Stimulated activated CD4-positive, alpha-beta T cell treated with anti-CD3 and anti-CD28 coated beads, Interleukin-1b, Interleukin-23, amount 100 ng/mL, for 1 hour (primary cell): Measurements from ENCODE around the gene NMNAT3.

ENCODE experiments used
- DNase-seq, 2 donors: peaks; one replicate each; pipeline ENCODE4 v3.0.0-alpha.2; 2020; ENCODE audit warnings: low read depth in 2 of 2

NMNAT3 gene

DNA sequence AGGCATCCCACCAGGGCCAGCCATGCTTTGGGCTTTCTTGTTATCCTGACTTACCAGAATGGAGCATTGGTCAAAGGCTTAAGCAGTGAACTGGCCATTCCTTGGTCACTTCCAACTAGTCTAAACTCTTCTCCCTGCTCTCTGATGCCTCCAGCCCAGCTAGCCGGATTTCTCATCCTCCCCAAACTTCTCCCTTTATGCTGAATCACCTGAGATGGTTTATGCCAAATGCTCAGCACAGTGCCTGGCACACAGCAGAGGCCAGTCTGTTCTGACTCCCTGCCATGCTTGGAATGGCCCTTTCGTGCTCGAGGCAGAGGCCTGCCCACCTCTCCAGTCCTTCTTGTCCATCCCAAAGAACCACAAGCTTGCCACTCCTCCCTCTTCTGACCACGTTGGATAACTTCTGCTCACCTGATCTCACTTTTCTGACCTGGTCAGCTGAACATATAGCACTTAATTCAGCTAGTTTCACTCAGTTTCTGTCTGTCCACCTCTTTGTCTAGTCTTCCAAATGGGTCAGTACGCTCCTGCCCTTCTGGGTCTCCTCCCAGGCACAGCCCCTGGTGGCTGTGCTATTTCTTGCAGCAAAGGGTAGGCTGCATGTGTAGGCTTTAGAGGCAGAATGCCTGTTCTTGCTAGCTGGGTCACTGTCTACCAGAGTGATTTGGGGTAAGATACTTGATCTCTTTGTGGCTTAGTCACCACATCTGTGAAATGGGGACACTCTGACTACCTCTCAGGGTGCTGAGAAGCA, 136.1 kb downstream of the NMNAT3 start:
- DNase-seq: no peak

DNA sequence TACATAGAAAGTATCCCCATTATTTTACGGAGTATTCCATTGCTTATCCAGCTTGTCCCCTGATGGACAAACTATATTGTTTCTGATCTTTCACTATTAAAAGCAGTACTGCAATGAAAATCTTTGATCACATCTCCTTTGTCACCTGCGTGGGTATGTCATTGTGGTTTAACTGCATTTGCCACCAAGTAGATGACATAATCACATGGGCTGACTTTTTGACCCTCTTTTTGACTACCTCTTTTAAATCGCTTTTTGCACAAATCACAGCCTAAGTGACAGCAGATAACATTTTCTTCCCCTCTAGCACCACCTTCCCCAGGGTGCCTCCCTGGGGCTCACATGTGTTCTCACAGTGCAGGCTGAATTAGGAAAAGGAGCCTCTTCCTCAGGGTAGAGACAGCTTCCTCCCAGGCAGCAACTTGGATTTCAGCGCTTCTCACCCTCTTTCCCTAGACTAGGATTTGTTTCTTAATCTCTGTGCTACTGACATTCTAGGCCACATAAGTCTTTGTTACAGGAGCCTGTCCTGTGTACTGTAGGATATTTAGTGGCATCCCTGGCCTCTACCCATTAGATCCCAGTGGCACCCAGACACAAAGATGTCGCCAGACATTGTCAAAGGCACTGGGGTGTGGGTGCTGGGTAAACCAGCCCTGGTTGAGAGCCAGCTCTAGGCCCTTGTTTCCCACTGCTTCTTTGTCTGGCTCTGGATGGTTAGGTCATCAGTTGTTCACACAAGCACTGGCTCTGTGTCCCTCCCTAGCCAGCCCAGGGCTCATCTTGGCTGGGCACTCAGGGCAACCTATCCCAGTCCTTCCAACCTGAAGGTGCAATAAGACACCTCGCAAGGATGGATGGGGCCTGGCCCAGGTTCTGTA, 136.9 kb downstream of the NMNAT3 start:
- no peak for DNase-seq

DNA sequence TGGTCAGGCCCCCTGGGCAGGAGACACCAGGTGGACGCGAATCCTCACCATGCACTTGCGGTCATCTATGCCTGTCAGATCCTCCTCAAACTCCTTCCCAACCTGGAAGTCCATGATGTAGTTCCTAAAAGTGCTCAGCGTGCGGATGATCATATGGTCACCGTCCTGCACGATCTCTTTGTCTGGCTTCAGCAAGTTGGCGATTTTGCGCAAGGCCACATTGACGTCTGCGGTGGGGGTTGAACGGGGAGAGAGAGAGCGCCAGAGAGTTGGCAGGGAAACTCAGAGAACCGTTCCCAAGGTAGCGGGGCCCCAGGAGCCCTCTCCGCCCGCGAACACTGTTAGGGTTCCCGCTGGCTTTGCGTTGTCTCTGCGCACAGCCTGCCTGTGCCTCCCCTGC, 139.0 kb downstream of the NMNAT3 start:
- no peak for DNase-seq

DNA sequence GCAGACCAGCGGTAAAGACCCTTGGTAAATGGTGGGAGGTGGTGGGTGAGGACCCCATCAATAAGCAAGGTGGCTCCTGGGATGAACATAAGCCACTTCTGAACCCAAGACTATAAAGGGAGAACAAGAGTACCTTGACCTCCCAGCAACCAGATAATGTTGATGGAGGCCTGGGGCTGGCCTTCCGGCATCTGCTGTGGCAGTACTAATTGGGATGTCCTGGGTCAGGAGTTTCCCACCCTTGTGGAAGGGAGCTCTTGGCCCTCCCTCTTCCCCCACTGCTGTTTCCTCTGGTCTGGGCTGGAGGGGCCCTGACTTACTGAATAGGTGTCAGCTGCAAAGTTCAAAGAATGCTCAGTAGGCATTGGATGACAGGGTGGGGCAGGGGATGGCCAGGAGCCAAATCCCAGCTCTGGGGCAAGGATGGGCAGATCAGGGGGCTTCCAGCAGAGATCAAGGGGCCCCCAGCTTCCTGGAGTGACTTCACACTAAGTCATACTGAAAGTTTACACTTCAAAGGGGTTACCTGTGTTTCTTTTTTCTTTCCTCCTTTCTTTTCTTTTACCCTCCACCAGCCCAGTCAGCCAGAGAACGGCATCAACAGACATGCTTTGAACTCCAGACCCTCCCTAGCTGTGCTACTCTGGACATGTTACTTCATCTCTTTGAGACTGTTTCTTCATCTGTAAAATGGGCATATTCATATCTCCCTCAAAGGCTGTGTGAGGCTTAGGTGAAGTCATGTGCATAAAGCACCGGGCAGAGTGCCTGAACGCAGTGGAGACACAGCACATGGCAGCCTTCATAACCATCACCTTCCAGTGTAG, 139.8 kb downstream of the NMNAT3 start:
- no peak for DNase-seq

DNA sequence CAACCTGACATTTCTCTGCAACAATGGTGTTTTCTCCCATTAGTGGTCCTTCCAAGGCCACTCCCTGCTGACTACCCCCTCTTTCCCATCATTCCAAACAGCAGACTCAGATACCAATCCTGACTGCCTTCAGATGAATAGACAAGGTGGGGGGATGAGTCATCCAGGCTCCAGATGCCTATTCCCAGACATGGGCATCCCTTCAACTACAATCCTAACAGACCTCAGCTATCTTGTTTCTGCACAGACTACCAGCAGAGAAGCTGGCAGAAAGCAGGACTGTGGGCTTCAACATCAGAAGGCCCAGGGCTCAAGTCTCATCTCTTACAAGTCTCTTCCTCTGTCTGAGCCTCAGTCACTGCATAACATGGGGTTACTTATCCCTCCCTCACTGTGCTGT, 140.4 kb downstream of the NMNAT3 start:
- DNase-seq: no peak

DNA sequence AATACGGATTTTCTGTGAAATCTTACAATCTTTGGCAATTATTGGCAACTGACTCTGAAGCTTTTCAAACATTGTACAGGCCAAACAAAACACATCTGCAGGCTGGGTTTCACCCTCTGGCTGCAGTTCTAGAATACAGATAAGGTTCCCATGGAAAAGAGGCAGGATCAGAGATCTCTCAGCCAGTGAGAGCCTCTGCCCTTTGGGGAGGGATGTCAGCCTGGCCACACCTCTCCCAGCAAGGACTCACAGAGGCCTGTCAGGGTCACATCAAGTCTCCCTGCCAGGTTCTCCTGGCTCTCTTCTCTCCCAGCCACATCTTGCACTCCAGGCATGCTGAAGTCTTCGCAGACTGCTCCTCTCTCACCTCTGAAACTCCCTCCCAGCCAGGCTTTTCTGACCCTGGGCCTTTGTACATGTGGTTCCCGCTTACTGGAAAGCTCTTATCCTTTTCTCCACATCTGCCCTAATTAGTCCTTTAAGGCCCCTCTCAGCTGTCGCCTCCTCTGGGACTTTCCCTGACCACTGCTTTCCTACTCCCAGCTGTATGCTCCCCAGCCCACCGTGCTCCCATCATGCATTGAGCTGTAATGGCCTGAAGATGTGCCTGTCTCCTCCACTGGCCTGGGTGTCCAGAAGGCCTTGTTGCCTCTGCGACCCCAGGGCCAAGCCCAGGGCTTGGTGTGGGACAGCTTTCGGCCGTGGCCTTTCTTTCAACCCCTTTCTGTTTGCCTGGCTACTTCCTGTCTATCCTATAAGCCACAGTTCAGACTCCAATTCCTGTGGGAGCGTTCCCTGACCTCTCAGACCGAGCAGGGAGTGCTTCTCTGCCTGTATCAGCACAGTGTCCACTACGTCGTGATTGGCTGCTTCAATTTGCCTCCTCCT, 142.5 kb downstream of the NMNAT3 start:
- no peak for DNase-seq

DNA sequence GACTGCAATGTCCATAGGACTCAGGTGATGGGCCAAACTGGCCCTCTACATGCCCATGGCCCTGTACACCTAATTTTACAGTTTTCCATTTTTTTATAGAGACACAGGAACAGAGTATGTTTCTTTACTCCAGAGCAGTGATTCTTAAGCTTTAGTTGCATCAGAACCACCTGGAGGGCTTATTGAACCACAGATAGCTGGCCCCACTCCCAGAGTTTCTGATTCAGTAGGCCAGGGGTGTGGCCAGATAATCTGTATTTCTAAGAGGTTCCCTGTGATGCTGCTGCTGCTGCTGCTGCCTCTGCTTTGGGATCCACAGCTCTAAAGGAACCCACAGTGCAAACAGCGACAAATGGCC, 143.3 kb downstream of the NMNAT3 start:
- no peak for DNase-seq

DNA sequence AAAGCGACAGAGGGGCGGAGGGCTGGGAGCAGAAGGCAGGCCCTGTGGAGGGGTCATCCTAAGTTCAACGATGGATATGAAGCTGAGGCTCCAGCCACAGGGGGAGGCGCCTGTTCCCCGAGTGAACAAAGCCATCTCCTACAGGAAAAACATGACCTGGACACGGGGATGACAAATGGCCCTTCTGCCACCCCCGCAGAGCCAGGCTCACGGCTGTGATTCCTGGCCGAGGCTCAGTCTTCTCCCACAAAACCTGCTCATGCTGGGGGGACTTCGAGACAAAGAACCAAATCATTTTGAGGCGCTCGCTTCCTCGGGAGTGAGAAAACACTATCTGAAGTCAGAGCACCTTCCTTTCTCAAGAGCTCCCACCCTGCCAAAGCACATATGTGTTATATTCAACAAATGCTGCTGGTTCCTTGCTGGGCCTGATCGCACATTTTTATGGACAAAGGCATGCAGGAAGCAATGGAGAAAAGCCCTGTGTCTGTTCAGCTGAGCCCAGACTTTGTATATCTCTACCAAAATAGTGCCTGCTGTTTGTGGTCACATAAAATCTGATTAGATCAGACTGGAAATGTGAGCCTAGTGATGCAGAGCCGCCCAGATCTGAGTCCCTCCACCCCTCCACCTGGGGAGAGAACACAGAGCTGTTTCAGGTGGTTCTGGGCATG, 143.9 kb downstream of the NMNAT3 start:
- no peak for DNase-seq

DNA sequence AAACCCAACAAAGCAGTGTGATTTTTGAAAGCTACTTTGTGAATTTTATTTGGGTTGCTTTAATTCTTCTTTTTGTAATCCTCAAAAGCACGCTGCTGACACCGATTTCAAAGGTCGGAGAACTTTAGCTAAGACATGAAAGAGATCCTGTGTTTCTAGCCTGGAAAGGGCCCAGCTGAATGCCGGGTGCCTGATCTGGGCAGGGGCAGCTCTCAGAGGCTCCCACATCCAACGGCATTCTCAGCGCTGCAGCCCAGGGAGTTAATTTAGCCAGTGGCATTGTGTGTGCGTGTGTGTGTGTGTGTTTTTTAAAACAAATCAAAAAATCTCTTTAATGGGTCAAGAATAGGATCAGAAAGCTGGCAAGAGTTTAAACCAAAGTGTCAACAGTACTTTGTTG, 144.8 kb downstream of the NMNAT3 start:
- no peak for DNase-seq

DNA sequence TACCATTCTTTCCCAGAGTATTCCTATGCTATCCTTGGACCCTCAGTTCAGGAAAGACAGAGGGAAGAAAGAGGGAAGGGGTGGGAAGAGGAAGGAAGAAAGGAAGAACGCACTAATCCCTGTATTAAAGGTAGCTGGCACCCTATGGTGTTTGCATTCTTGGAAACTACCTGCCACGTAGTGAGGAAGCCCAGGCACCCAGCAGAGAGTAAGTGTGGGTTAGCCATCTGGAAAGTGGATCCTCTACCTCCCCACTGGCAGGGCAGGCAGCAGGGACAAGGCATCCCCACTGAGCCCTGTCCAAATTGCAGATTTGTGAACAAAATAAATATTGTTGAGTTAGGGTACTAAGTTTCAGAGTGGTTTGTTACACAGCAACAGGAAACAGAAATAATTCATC, 147.1 kb downstream of the NMNAT3 start:
- no peak for DNase-seq

DNA sequence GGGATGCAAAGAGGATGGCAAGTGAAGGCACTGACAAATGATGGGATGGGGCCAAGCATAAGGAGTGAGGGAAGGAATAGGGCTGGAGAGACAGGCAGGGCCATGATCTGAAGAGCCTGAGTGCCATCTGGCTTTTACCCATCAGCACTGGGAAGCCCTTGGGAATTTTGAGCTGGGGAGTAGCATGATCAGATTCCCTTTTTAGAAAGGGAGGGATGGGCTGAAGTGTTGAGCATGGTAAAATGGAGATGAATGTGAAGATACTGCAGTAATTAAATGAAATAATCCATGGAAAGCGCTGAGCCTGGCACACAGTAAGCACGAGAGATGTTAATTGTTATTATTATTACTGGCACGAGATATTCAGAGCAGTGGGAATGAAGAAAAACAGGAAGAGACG, 148.1 kb downstream of the NMNAT3 start:
- no peak for DNase-seq

DNA sequence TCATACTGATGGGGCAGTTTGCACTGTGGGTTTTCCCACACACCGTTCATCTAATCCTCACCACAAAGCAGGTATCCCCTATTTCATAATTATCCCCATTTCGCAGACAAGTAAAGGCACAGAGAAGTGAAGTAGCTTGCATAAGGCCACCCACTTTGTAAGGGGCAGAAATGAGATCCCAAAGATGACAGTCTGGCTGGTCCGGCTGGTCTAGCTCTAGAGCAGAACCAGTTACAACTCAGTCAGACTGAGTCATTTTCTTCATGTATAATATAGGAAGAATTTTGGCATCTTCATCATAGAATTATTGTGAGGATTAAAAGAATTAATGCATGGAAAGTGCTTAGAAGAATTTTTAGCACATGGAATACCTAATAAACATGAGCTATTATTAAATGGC, 148.8 kb downstream of the NMNAT3 start:
- DNase-seq: no peak

DNA sequence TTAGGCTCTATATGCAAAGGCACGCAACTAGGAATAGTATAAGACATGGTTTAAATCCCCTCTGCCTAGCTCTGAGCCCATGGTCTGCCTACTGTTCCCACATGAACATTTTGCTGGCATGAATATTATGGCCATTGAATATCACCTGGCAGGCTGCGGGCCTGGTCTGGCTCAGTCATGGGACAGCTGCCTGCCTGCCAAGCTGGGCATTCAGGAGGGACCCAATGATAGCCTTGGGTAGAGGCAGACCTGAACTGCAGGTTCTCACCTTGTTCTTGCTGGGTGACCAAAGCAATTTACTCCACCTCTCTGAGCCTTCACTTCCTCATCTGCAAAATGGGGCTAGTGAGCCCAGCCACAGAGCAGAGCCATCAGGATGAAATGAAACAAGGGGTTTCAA, 149.5 kb downstream of the NMNAT3 start:
- no peak for DNase-seq

DNA sequence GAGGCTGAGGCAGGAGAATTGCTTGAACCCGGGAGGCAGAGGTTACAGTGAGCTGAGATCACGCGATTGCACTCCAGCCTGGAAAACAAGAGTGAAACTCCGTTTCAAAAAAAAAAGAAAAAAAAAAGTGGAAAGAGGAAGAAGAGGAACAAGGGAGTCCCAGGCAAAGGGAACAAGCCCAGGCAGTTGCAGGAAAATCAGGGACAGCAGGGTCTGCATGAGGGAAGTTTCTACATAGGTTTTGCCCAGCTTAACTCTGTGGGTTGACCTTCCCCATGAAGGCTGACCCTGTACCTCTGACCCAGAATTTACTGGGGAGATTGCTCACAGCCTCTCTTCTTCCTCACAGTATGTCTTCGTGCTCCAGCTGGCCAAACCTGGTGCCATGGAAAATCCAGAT, 150.5 kb downstream of the NMNAT3 start:
- DNase-seq: no peak

DNA sequence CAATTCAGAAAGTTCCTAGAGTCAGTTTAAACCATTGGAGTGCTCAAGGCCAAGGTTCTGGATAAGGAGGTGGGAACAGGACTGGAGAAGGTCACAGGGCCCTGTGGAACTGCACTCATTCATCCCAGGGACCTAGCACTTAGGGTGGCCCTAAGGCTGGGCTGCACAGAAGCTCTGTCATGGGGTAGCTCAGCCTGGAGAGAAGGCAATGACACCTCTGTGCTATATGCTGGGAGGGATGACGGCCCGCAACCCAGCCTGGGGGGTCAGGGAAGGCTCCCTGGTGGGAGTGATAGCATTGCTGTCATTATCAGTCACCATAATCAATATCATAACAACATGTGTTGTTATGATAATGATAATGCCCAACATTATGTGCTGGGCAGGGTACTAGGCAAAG, 151.6 kb downstream of the NMNAT3 start:
- DNase-seq: no peak

DNA sequence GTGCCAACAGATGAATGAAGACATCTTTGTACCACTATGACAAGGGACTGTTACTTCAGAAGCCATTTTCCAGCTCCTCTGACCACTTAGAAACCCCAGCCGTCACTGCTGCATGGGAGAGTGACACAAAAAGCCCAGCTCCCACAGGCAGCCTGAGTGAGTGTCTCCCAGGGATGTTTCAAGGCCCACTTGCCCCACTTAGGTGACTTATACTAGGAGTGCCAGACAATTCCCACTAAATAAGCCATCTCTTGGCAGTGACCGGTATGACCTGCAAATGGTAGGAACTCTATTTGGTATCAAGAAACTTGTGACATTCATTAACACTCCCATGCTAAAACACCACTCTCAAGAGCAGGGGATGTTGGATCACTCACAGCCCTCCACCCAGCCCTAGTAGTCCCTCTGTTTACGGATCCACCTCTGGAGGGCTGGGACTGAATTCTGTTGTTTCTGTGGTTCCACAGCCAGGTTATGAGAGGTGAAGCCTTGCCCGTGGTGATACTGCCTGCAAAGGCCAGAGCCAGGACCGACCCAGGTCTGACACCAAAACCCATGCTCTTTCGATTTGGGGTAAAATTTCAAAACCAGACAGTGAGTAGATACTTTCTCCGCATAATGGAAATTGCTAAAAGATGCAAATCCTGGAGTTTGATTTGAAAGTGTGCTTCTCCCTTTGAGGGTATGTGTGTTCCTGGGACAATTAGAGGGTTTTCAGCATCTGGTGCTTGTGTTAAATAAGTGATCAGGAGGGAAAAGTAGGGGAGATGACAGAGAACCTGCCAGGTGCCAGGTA, 152.7 kb downstream of the NMNAT3 start:
- no peak for DNase-seq

DNA sequence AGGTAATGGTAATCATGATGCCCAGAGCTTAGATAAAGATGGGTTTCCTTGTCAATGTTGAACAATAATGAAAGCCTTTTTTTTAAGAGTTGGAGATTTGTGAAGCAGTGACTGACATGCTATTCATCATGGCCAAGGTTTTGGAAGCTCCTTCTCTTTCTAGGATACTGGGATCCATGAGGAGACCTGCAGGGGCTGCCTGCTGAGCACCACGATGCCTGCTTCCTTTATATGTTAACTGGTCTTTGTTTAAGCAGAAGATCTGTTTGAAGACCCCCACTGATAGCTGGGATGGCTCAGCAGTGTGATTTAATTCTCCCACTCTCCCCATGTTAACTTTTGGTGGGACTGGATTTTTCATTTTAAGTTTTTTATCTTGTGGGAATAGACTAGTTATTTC, 154.1 kb downstream of the NMNAT3 start:
- no peak for DNase-seq

DNA sequence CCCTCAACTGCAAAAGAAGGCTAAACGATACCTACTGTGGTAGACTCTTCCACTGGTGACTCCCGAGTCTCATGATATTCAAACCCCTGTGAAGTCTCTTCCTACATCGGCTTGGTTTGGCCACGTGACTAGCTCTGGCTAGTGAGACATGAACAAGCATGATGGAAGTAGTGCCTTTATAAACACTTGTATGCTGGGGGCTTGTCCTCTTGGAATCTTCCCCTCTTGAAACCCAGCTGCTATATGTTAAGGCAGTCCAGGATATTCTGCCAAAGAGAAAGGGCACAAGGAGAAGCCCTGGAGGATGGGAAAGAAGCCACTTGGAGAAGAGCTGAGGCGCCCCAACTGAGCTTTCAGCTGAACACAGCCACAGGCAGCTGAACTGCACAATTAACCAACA, 154.6 kb downstream of the NMNAT3 start:
- DNase-seq: no peak

DNA sequence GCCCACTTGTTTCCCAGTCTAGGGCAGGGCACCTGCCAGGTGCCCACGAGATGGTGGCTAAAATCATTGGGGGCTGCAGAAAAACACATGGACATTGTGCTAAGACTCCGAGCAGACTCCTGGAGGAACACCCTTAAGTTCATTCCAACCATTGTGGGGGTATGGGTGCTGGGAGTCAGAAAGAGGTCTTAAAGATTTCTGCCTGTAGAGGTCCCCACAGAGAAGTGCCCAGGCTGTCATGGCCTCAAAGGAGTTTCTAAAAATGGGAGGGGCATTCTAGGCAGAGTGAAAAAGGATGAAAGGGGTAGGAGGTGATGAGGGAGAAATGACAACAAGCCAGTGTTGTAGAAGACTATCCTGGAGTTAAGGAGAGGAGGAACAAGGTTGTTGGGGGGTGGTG, 155.4 kb downstream of the NMNAT3 start:
- no peak for DNase-seq

DNA sequence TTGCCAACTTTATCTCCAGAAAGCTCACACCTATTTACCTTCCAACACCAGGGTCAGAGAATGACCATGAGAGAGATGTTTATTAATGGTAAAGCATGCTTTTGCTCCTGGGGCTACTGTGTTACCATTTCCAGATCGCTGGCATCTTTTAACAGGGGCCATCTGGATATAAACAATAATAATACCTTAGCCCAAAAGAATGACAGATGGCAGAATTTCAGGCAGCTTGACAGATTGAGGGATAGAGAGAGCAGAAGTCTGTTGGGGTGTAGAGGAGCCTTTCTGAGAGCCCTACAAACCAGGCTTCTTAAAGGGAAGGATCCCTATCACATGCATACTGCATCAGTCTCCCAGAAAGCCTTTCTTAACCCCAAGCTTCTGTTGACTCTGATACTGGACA, 156.0 kb downstream of the NMNAT3 start:
- no peak for DNase-seq
